H1 (cell line): ENCODE results near the gene KRTAP10-5. TPM values are rescaled to one million over a fixed set of nuclear protein-coding genes. Genes with fewer than 3 reads are reported as not detected.

Experiments
- CTCF ChIA-PET: fragments of 300-600 bp; sonication (Branson Sonifier 250); formaldehyde crosslinking; loops from one replicate; lab custom pipeline; 2021; ENCODE audit not compliant: partially characterized antibody; lab: Charles Lee
- POLR2A ChIA-PET: fragments of 300-600 bp; sonication (Branson Sonifier 250); formaldehyde crosslinking; loops from one replicate; lab custom pipeline; 2021; ENCODE audit warnings: inconsistent platforms; ENCODE audit not compliant: partially characterized antibody; lab: Charles Lee
- DNase-seq, 2 experiments: peaks; one replicate each; pipeline versions ENCODE4 v3.0.0 to v3.0.0-alpha.2; 2010 to 2022; ENCODE audit warnings: low spot score in 2 of 2, low read depth in 1 of 2, mixed read lengths in 1 of 2
- FAIRE-seq: peaks from 2 replicates; lab custom pipeline; 2011; peaks lifted over from hg19 to GRCh38; lab: Jason Lieb, UNC
- H2AFZ ChIP-seq: 2 replicates; pipeline ENCODE4 v1.8.1; 2012; ENCODE audit warnings: low read length, inconsistent platforms
- H2AK5ac ChIP-seq: 2 replicates; pipeline ENCODE4 v1.6.1; 2013; ENCODE audit warnings: low read depth, low read length
- H2BK120ac ChIP-seq: replicated peaks from 2 replicates; pipeline ENCODE3; 2013; ENCODE audit warnings: low read depth, low read length, inconsistent platforms
- H2BK12ac ChIP-seq: 2 replicates; pipeline ENCODE4 v1.6.1; 2013; ENCODE audit warnings: low read depth, low read length
- H2BK15ac ChIP-seq: 2 replicates; pipeline ENCODE4 v1.6.1; 2013; ENCODE audit warnings: low read length
- H2BK20ac ChIP-seq: 2 replicates; pipeline ENCODE4 v1.6.1; 2013; ENCODE audit warnings: low read length
- H2BK5ac ChIP-seq: 2 replicates; pipeline ENCODE4 v1.6.1; 2013; ENCODE audit warnings: low read depth, low read length
- H3K14ac ChIP-seq: 2 replicates; pipeline ENCODE4 v1.6.1; 2013; ENCODE audit warnings: inconsistent platforms; ENCODE audit not compliant: insufficient read length
- H3K18ac ChIP-seq: 2 replicates; pipeline ENCODE4 v1.6.1; 2013; ENCODE audit warnings: low read length; ENCODE audit errors: extremely low read depth
- H3K23ac ChIP-seq: 2 replicates; pipeline ENCODE4 v1.6.1; 2013; ENCODE audit warnings: inconsistent platforms; ENCODE audit not compliant: insufficient read length
- H3K23me2 ChIP-seq: 2 replicates; pipeline ENCODE4 v1.6.1; 2013; ENCODE audit warnings: low read depth, low read length
- H3K27ac ChIP-seq: 2 replicates; pipeline ENCODE4 v1.6.1; 2011; ENCODE audit warnings: low read depth, low read length, inconsistent platforms
- H3K27me3 ChIP-seq, 4 experiments: replicated peaks in 1 of 4; 1 replicate in 1 of 4; 2 replicates in 3 of 4; pipeline versions ENCODE4 v1.6.1 to v1.8.1; 2011 to 2013; ENCODE audit warnings: low read length in 3 of 4, mild to moderate bottlenecking in 3 of 4, inconsistent platforms in 2 of 4, mixed read lengths in 2 of 4, moderate library complexity in 1 of 4; ENCODE audit not compliant: control insufficient read depth in 3 of 4, insufficient read depth in 3 of 4; ENCODE audit errors: extremely low read depth in 1 of 4
- H3K36me3 ChIP-seq, 4 experiments: 2 replicates each; pipeline versions ENCODE4 v1.6.1 to v1.8.1; 2011 to 2013; ENCODE audit warnings: mild to moderate bottlenecking in 4 of 4, low read length in 3 of 4, moderate library complexity in 2 of 4, control low read depth in 1 of 4, inconsistent platforms in 1 of 4; ENCODE audit not compliant: insufficient read depth in 4 of 4, control insufficient read depth in 2 of 4
- H3K4ac ChIP-seq: replicated peaks from 2 replicates; pipeline ENCODE3; 2013; ENCODE audit warnings: low read length, low read depth, mixed read lengths, inconsistent platforms; ENCODE audit not compliant: insufficient read length
- H3K4me1 ChIP-seq, 4 experiments: replicated peaks in 1 of 4; 1 replicate in 1 of 4; 2 replicates in 3 of 4; pipeline versions ENCODE4 v1.6.1 to v1.8.1; 2011 to 2013; ENCODE audit warnings: low read length in 3 of 4, inconsistent platforms in 2 of 4, mixed read lengths in 1 of 4; ENCODE audit not compliant: insufficient read depth in 4 of 4, control insufficient read depth in 3 of 4
- H3K4me2 ChIP-seq, 2 experiments: 2 replicates each; pipeline versions ENCODE4 v1.6.1 to v1.8.1; 2011 to 2013; ENCODE audit warnings: low read depth in 2 of 2, low read length in 2 of 2, control low read depth in 1 of 2, inconsistent platforms in 1 of 2, mild to moderate bottlenecking in 1 of 2; ENCODE audit not compliant: insufficient read depth in 1 of 2
- H3K4me3 ChIP-seq, 4 experiments: fragments of 200-600, 300-600 bp in 1 of 4; sonication (generic), shearing (Covaris generic), sonication (Bioruptor Twin) in 1 of 4; 2 replicates each; pipeline versions ENCODE4 v1.5.1 to v1.8.1; 2011 to 2016; ENCODE audit warnings: low read length in 4 of 4, low read depth in 3 of 4, control low read depth in 2 of 4, inconsistent platforms in 2 of 4, mild to moderate bottlenecking in 2 of 4, mixed read lengths in 1 of 4, moderate library complexity in 1 of 4; ENCODE audit not compliant: insufficient read depth in 2 of 4; ENCODE audit errors: extremely low read depth in 1 of 4
- H3K56ac ChIP-seq: replicated peaks from 2 replicates; pipeline ENCODE3; 2013; ENCODE audit warnings: low read depth, mild to moderate bottlenecking, mixed read lengths, low read length, inconsistent platforms; ENCODE audit not compliant: insufficient read length
- H3K79me1 ChIP-seq: 2 replicates; pipeline ENCODE4 v1.6.1; 2013; ENCODE audit warnings: low read depth, low read length, control low read depth
- H3K79me2 ChIP-seq, 2 experiments: 2 replicates each; pipeline versions ENCODE4 v1.6.1 to v1.8.1; 2012 to 2013; ENCODE audit warnings: low read length in 2 of 2, mild to moderate bottlenecking in 2 of 2, inconsistent platforms in 1 of 2; ENCODE audit not compliant: insufficient read depth in 2 of 2, control insufficient read depth in 1 of 2
- H3K9ac ChIP-seq, 4 experiments: replicated peaks in 1 of 4; 1 replicate in 1 of 4; 2 replicates in 3 of 4; pipeline versions ENCODE4 v1.6.1 to v1.8.1; 2011 to 2013; ENCODE audit warnings: low read depth in 3 of 4, low read length in 3 of 4, control low read depth in 2 of 4, mild to moderate bottlenecking in 2 of 4, moderate library complexity in 2 of 4, inconsistent platforms in 1 of 4; ENCODE audit errors: extremely low read depth in 1 of 4
- H3K9me3 ChIP-seq, 2 experiments: 2 replicates each; pipeline versions ENCODE4 v1.6.1 to v1.8.1; 2012 to 2013; ENCODE audit warnings: mild to moderate bottlenecking in 2 of 2, moderate library complexity in 2 of 2, control low read depth in 1 of 2, inconsistent platforms in 1 of 2, low read depth in 1 of 2, low read length in 1 of 2, mixed read lengths in 1 of 2; ENCODE audit not compliant: insufficient read depth in 2 of 2
- H4K20me1 ChIP-seq, 2 experiments: replicated peaks in 1 of 2; 2 replicates each; pipeline versions ENCODE3 to v1.8.1; 2011 to 2013; ENCODE audit warnings: inconsistent platforms in 2 of 2, low read length in 2 of 2, mild to moderate bottlenecking in 1 of 2; ENCODE audit not compliant: insufficient read depth in 2 of 2, control insufficient read depth in 1 of 2
- H4K5ac ChIP-seq: 2 replicates; pipeline ENCODE4 v1.6.1; 2013; ENCODE audit warnings: low read length, low read depth, mixed read lengths, inconsistent platforms; ENCODE audit not compliant: insufficient read length
- H4K8ac ChIP-seq: 2 replicates; pipeline ENCODE4 v1.8.0; 2013; ENCODE audit warnings: mild to moderate bottlenecking, moderate library complexity, low read length, inconsistent platforms; ENCODE audit not compliant: insufficient read depth; ENCODE audit errors: extremely low read depth
- H4K91ac ChIP-seq: replicated peaks from 2 replicates; pipeline ENCODE3; 2013; ENCODE audit warnings: low read length, mixed read lengths, inconsistent platforms; ENCODE audit not compliant: insufficient read length
- ATF3 ChIP-seq: IDR thresholded peaks from 2 replicates; pipeline ENCODE4 v1.6.1; 2011; ENCODE audit warnings: low read depth, mild to moderate bottlenecking, low read length; ENCODE audit not compliant: insufficient read depth
- BRCA1 ChIP-seq: IDR thresholded peaks from 2 replicates; pipeline ENCODE4 v1.6.1; 2012; ENCODE audit warnings: low read depth, low read length, improper control_type of control experiment
- CHD2 ChIP-seq: IDR thresholded peaks from 2 replicates; pipeline ENCODE4 v1.6.1; 2012; ENCODE audit warnings: low read length, improper control_type of control experiment
- GABPA ChIP-seq: IDR thresholded peaks from 2 replicates; pipeline ENCODE4 v1.6.1; 2011; ENCODE audit warnings: mild to moderate bottlenecking, low read length, moderate library complexity, borderline replicate concordance; ENCODE audit not compliant: insufficient read depth
- PHF8 ChIP-seq: fragments of 200-600 bp; sonication (generic); conservative IDR thresholded peaks from 2 replicates; pipeline ENCODE4 v1.7.1; 2012; ENCODE audit warnings: low read depth, mild to moderate bottlenecking, inconsistent platforms, low read length, moderate library complexity
- RAD21 ChIP-seq, 2 experiments: IDR thresholded peaks in 1 of 2; conservative IDR thresholded peaks in 1 of 2; 2 replicates each; pipeline ENCODE4 v1.6.1; 2011; ENCODE audit warnings: low read depth in 2 of 2, low read length in 2 of 2, improper control_type of control experiment in 1 of 2, inconsistent platforms in 1 of 2, mild to moderate bottlenecking in 1 of 2, moderate library complexity in 1 of 2
- RBBP5 ChIP-seq: IDR thresholded peaks from 2 replicates; pipeline ENCODE4 v1.7.1; 2012; ENCODE audit warnings: low read depth, mild to moderate bottlenecking, inconsistent platforms, low read length, moderate library complexity, borderline replicate concordance
- RFX5 ChIP-seq: IDR thresholded peaks from 2 replicates; pipeline ENCODE4 v1.6.1; 2011; ENCODE audit warnings: low read depth, low read length, improper control_type of control experiment, borderline replicate concordance
- RNF2 ChIP-seq: fragments of 200-900, 300-1000 bp; sonication (generic); IDR thresholded peaks from 2 replicates; pipeline ENCODE4 v1.7.1; 2016; ENCODE audit warnings: borderline replicate concordance, low read depth, mild to moderate bottlenecking, antibody characterized with exemption, low read length; ENCODE audit not compliant: poor library complexity, severe bottlenecking; ENCODE audit errors: missing control alignments
- SIRT6 ChIP-seq: IDR thresholded peaks from one replicate; pipeline ENCODE4 v1.7.1; 2012; ENCODE audit warnings: low read length, inconsistent platforms
- SIX5 ChIP-seq: IDR thresholded peaks from 2 replicates; pipeline ENCODE4 v1.6.1; 2011; ENCODE audit warnings: mild to moderate bottlenecking, low read depth, low read length
- SP4 ChIP-seq: IDR thresholded peaks from 2 replicates; pipeline ENCODE4 v1.6.1; 2012; ENCODE audit warnings: low read length, inconsistent platforms
- TAF1 ChIP-seq: IDR thresholded peaks from 2 replicates; pipeline ENCODE4 v1.6.1; 2011; ENCODE audit warnings: mild to moderate bottlenecking, low read depth, low read length
- WGBS, 2 experiments: shearing (Covaris generic) in 1 of 2; methylation state at CpG; one replicate each; pipeline versions ENCODE4 v1.1.6 to v1.1.7; 2013 to 2015; ENCODE audit warnings: low lambda C conversion rate in 2 of 2, mixed read lengths in 2 of 2, inconsistent platforms in 1 of 2, low coverage in 1 of 2, missing lambda C conversion rate in 1 of 2; ENCODE audit not compliant: insufficient replicate concordance in 2 of 2, insufficient coverage in 1 of 2, insufficient read length in 1 of 2; ENCODE audit errors: extremely low coverage in 1 of 2, missing lambda C conversion rate in 1 of 2; 5-methylcytosine and 5-hydroxymethylcytosine counted together
- polyA plus RNA-seq, 7 experiments: library from polyadenylated mRNA; depleted of rRNA in 3 of 7; stranded (reverse) in 5 of 7; unstranded in 2 of 7; fragments of >200 nt in 5 of 7; fragments of 200-250 nt in 2 of 7; gene quantifications; 1 replicate in 5 of 7; 2 replicates in 1 of 7; 4 replicates in 1 of 7; pipeline versions ENCODE4 v1.2.1 to v1.2.3, GENCODE V29; 2011 to 2013; ENCODE audit warnings: missing spikeins in 2 of 7, mixed read lengths in 2 of 7
- total RNA-seq: library from RNA; stranded (reverse); fragmentation: NEBNext Ultra II Directional; extraction: Animal tissue kit (Norgen Biotek cat#: 25700); gene quantifications from 2 replicates; pipeline ENCODE4 v1.2.1, GENCODE V29; 2021

KRTAP10-5 gene
- total and polyA plus RNA-seq, 2 of the 8 experiments (the other 6 are each of a cell fraction or from before 2014, with no cell fraction given) = 0.09 TPM; not detected in 1

GRCh38 chr21:44612029-44612486 lies 31.7 kb upstream of the KRTAP10-5 start, which contains the start of gene KRTAP10-8:
KRTAP10-8 (plus strand) TSS chr21:44612079; CDS start chr21:44612101, 22 bp downstream.
- Histone ChIP-seq H2AK5ac (peak within 1 kb of the TSS; percentile 39; the same call in 1 of the 2 replicates), H3K36me3 (no peaks in the 10 kb centered on the region), H2BK15ac (peak within 1 kb of the TSS; percentile 61; the same call in 1 of the 2 replicates), H2BK5ac (no peak within 1 kb of the TSS; the same call in 1 of the 2 replicates), H3K4me1 (peaks cover 0 to 6% (median 2%) of the 10 kb centered on the region in 4 experiments; a peak in 4 of 7 replicates), H4K8ac (peak within 1 kb of the TSS; percentile 43), H3K9me3 (peaks cover 19 to 22% of the 10 kb centered on the region in 2 experiments), H3K56ac (no peak within 1 kb of the TSS), H2BK120ac (no peak within 1 kb of the TSS), H4K20me1 (peaks cover 0 to 1% of the 10 kb centered on the region in 2 experiments), H4K91ac (no peak within 1 kb of the TSS), H2BK12ac (peak within 1 kb of the TSS; percentile 50; the same call in 1 of the 2 replicates), H3K14ac (no peak within 1 kb of the TSS), H3K18ac (no peak within 1 kb of the TSS), H3K23ac (no peak within 1 kb of the TSS), H3K27me3 (no peaks in the 10 kb centered on the region), H3K4ac (no peak within 1 kb of the TSS), H3K79me1 (no peaks in the 10 kb centered on the region), H4K5ac (no peak within 1 kb of the TSS), H3K4me2 (no peak within 1 kb of the TSS), H3K27ac (no peak within 1 kb of the TSS), H3K4me3 (no peak within 1 kb of the TSS), H3K23me2 (no peaks in the 10 kb centered on the region), H2BK20ac (no peak within 1 kb of the TSS), H3K9ac (no peak within 1 kb of the TSS), H2AFZ (no peak within 1 kb of the TSS), H3K79me2 (no peaks in the 10 kb centered on the region)
- DNase-seq = peak in 1 of 2 experiments; percentile 38
- no peak for FAIRE-seq
- CTCF ChIA-PET = no interaction called here
- POLR2A ChIA-PET = interaction anchor here (0.7 kb wide), 1 partner anchor 263 kb away, joined by 3 read pairs; no protein-coding TSS in a partner anchor
- 83% methylated on average over 8 of the region's 8 CpGs; no CpG with 5 or more reads in 1 of the 2 experiments for WGBS, 2 experiments
- TF ChIP-seq ATF3 (no peak), CHD2 (no peak), GABPA (no peak), SIRT6 (no peak), SIX5 (no peak), RAD21 (IDR thresholded peaks at IDR 0.05 in 1 of 2, conservative IDR thresholded peaks at IDR 0.05 in 1 of 2; ENCODE audit: low read depth in 2 of 2, low read length in 2 of 2) (no peak), TAF1 (no peak), RFX5 (no peak), RBBP5 (no peak), RNF2 (no peak), BRCA1 (no peak), SP4 (no peak), PHF8 (no peak)
